HG02938 (cell line): ENCODE measurements around the gene TTC28.
"Not testable (repeated sequence)": the region's sequence is repeated elsewhere in the genome, so short reads cannot be mapped to it uniquely, and the experiment has no call there.

ENCODE experiments used
- ATAC-seq: cut with Tn5 transposase; IDR thresholded peaks from one replicate; pipeline ENCODE4 v1.9.1; 2021; ENCODE audit warnings: mild to moderate bottlenecking, moderate library complexity; ENCODE audit not compliant: unreplicated experiment

Gene TTC28

GRCh38 chr22:28678170-28678569 lies 1.5 kb downstream of the TTC28 start:
- not testable (repeated sequence) for ATAC-seq

- no peak for ATAC-seq
Measured at GRCh38 chr22:28674121-28674563, 5.5 kb downstream of the TTC28 start.

- no peak for ATAC-seq
Measured at GRCh38 chr22:28670756-28671155, 8.9 kb downstream of the TTC28 start.

- ATAC-seq: no peak
Measured at GRCh38 chr22:28670161-28670560, 9.5 kb downstream of the TTC28 start.

GRCh38 chr22:28669387-28669786 lies 10.3 kb downstream of the TTC28 start:
- no peak for ATAC-seq

- ATAC-seq: not testable (repeated sequence)
Measured at GRCh38 chr22:28663569-28663942, 16.1 kb downstream of the TTC28 start.

- no peak for ATAC-seq
Measured at GRCh38 chr22:28658448-28658847, 21.2 kb downstream of the TTC28 start.

- ATAC-seq: no peak
Measured at GRCh38 chr22:28656181-28656580, 23.5 kb downstream of the TTC28 start.

GRCh38 chr22:28650463-28650862 lies 29.2 kb downstream of the TTC28 start:
- ATAC-seq: no peak

GRCh38 chr22:28648792-28649191 lies 30.8 kb downstream of the TTC28 start:
- no peak for ATAC-seq

GRCh38 chr22:28647216-28647615 lies 32.4 kb downstream of the TTC28 start:
- ATAC-seq: no peak

GRCh38 chr22:28639321-28639720 lies 40.3 kb downstream of the TTC28 start:
- no peak for ATAC-seq

GRCh38 chr22:28637225-28637624 lies 42.4 kb downstream of the TTC28 start:
- no peak for ATAC-seq

- no peak for ATAC-seq
Measured at GRCh38 chr22:28630177-28630574, 49.5 kb downstream of the TTC28 start.

- ATAC-seq: no peak
Measured at GRCh38 chr22:28629420-28630176, 50.0 kb downstream of the TTC28 start.

GRCh38 chr22:28628766-28629165 lies 50.9 kb downstream of the TTC28 start:
- ATAC-seq: no peak

GRCh38 chr22:28627791-28628190 lies 51.8 kb downstream of the TTC28 start:
- no peak for ATAC-seq

- no peak for ATAC-seq
Measured at GRCh38 chr22:28620244-28620922, 59.3 kb downstream of the TTC28 start.

- ATAC-seq: no peak
Measured at GRCh38 chr22:28619236-28619635, 60.4 kb downstream of the TTC28 start.

- ATAC-seq: not testable (repeated sequence)
Measured at GRCh38 chr22:28615423-28615822, 64.2 kb downstream of the TTC28 start.

- no peak for ATAC-seq
Measured at GRCh38 chr22:28609921-28610320, 69.7 kb downstream of the TTC28 start.

- ATAC-seq: no peak
Measured at GRCh38 chr22:28608546-28608945, 71.1 kb downstream of the TTC28 start.
